DOHH2 (cell line): Measurements from ENCODE around the gene DTX4.

Experiments used
- CTCF ChIP-seq: fragments of 200-600 bp; sonication (generic); IDR thresholded peaks from one replicate; pipeline ENCODE4 v1.5.1; 2014; ENCODE audit warnings: antibody characterized with exemption, mild to moderate bottlenecking, low read depth, low read length; ENCODE audit not compliant: poor library complexity, severe bottlenecking
- EZH2phosphoT487 ChIP-seq: fragments of 200-600 bp; sonication (generic); IDR thresholded peaks from 2 replicates; pipeline ENCODE4 v1.6.1; 2017; ENCODE audit warnings: borderline replicate concordance, mild to moderate bottlenecking, antibody characterized with exemption, low read length, moderate library complexity, mixed read lengths

DNA sequence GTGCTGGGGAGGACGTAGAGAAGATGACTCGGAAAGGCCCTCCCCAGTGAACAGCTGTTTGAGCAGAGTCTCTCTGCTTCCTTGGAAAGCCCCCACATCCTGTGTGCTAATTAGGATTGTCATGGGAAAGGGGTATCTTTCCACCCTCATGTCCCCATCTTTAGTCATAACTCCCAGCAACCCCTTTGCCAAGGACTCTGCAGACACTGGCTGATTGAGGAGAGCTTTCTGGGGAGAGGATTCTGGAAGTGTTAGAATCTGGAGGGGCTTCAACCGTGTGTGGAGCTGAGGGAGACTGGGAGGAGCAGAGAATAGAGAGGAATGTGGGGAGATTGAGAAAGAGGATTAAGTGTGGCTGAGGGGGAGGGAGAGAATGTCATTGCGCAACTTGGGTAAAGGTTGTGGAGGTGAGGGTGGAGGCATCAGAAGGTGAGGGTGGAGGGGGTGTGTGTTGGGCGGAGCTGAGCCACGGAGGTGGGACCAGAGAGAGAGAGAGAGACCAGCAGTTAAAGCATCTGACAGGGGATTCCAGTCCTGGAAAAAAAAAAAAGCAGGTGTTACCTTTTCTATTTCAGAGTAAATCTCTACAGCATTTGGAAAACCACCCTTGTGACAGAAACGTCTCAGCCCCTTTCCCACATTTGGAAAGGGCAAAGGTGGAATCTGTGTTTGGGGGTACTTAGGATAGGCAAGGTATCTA, 2.2 kb downstream of the DTX4 start:
- TF ChIP-seq CTCF: no peak
- no peak for TF ChIP-seq EZH2phosphoT487
